IMR-90 (cell line): ENCODE data around the gene PPFIA2. TPM values are rescaled to one million over a fixed set of nuclear protein-coding genes. Genes with fewer than 3 reads are reported as not detected.

ENCODE experiments used
- ATAC-seq: fragments of 200-7000 bp; cut with Tn5 transposase; 2 replicates; pipeline ENCODE4 v1.9.1; 2020; ENCODE audit warnings: low read depth, mild to moderate bottlenecking, moderate library complexity
- BruUV-seq: library from RNA; stranded (reverse); fragments of 400-500 nt; replicated peaks from 2 replicates; lab custom pipeline; 2021; lab: Mats Ljungman, UMichigan
- CTCF ChIA-PET: fragments of 300-600 bp; formaldehyde crosslinking; extraction: SDS; loops from one replicate; lab custom pipeline; 2021; ENCODE audit warnings: antibody characterized with exemption; lab: Yijun Ruan, JAX
- POLR2A ChIA-PET: fragments of 300-600 bp; sonication (Branson Sonifier 250); formaldehyde crosslinking; loops from one replicate; lab custom pipeline; 2022; ENCODE audit warnings: antibody characterized with exemption; ENCODE audit not compliant: unreplicated experiment; lab: Charles Lee
- DNase-seq: peaks from one replicate; pipeline ENCODE4 v3.0.0; 2013
- H2AFZ ChIP-seq: replicated peaks from 2 replicates; pipeline ENCODE3; 2013; ENCODE audit warnings: low read length, mild to moderate bottlenecking; ENCODE audit not compliant: poor library complexity
- H2AK5ac ChIP-seq: 2 replicates; pipeline ENCODE4 v1.6.1; 2013; ENCODE audit warnings: low read depth, low read length, inconsistent platforms
- H2AK9ac ChIP-seq: replicated peaks from 2 replicates; pipeline ENCODE3; 2013; ENCODE audit warnings: mild to moderate bottlenecking, low read depth, low read length, moderate library complexity; ENCODE audit not compliant: poor library complexity
- H2BK120ac ChIP-seq: 2 replicates; pipeline ENCODE4 v1.6.1; 2013; ENCODE audit warnings: low read depth, low read length, inconsistent platforms
- H2BK15ac ChIP-seq: 3 replicates; pipeline ENCODE4 v1.6.1; 2013; ENCODE audit warnings: low read depth, low read length, inconsistent platforms
- H2BK20ac ChIP-seq: 2 replicates; pipeline ENCODE4 v1.6.1; 2013; ENCODE audit warnings: low read depth, mild to moderate bottlenecking, inconsistent platforms, low read length, moderate library complexity
- H2BK5ac ChIP-seq: 2 replicates; pipeline ENCODE4 v1.6.1; 2013; ENCODE audit warnings: mild to moderate bottlenecking, low read depth, low read length, inconsistent platforms; ENCODE audit not compliant: poor library complexity, severe bottlenecking
- H3K14ac ChIP-seq: replicated peaks from 2 replicates; pipeline ENCODE4 v1.6.1; 2013; ENCODE audit warnings: low read depth, low read length, inconsistent platforms
- H3K18ac ChIP-seq: 2 replicates; pipeline ENCODE4 v1.6.1; 2013; ENCODE audit warnings: low read depth, low read length, control low read depth
- H3K23ac ChIP-seq: 2 replicates; pipeline ENCODE4 v1.6.1; 2013; ENCODE audit warnings: low read depth, low read length, inconsistent platforms
- H3K27ac ChIP-seq: 2 replicates; pipeline ENCODE4 v1.5.1; 2013; ENCODE audit warnings: mild to moderate bottlenecking, control low read depth, low read length; ENCODE audit not compliant: insufficient read depth
- H3K27me3 ChIP-seq: 2 replicates; pipeline ENCODE4 v1.6.1; 2013; ENCODE audit warnings: low read length; ENCODE audit not compliant: control insufficient read depth, insufficient read depth
- H3K36me3 ChIP-seq: 2 replicates; pipeline ENCODE4 v1.6.1; 2013; ENCODE audit warnings: low read length, mixed read lengths; ENCODE audit not compliant: control insufficient read depth, insufficient read depth
- H3K4ac ChIP-seq: 2 replicates; pipeline ENCODE4 v1.6.1; 2013; ENCODE audit warnings: low read depth, low read length, inconsistent platforms
- H3K4me1 ChIP-seq: 2 replicates; pipeline ENCODE4 v1.6.1; 2013; ENCODE audit warnings: low read length, mixed read lengths; ENCODE audit not compliant: control insufficient read depth, insufficient read depth
- H3K4me2 ChIP-seq: 2 replicates; pipeline ENCODE4 v1.6.1; 2013; ENCODE audit warnings: low read depth, mild to moderate bottlenecking, control low read depth, low read length, moderate library complexity
- H3K4me3 ChIP-seq: 2 replicates; pipeline ENCODE4 v1.5.1; 2013; ENCODE audit warnings: low read depth, mild to moderate bottlenecking, control low read depth, low read length, moderate library complexity; ENCODE audit not compliant: insufficient read depth
- H3K56ac ChIP-seq: 2 replicates; pipeline ENCODE4 v1.6.1; 2013; ENCODE audit warnings: low read length, inconsistent platforms; ENCODE audit not compliant: insufficient read depth; ENCODE audit errors: extremely low read depth
- H3K79me1 ChIP-seq, 2 experiments: 2 replicates each; pipeline ENCODE4 v1.6.1; 2013; ENCODE audit warnings: low read length in 2 of 2, inconsistent platforms in 1 of 2, low read depth in 1 of 2
- H3K9ac ChIP-seq: 2 replicates; pipeline ENCODE4 v1.6.1; 2013; ENCODE audit warnings: low read depth, low read length, control low read depth
- H3K9me1 ChIP-seq: 2 replicates; pipeline ENCODE4 v1.6.1; 2013; ENCODE audit warnings: low read length, inconsistent platforms; ENCODE audit not compliant: insufficient read depth
- H3K9me3 ChIP-seq: 2 replicates; pipeline ENCODE4 v1.6.1; 2013; ENCODE audit warnings: low read length; ENCODE audit not compliant: control insufficient read depth, insufficient read depth
- H4K20me1 ChIP-seq: 2 replicates; pipeline ENCODE4 v1.6.1; 2013; ENCODE audit warnings: low read length, inconsistent platforms; ENCODE audit not compliant: insufficient read depth
- H4K5ac ChIP-seq: 2 replicates; pipeline ENCODE4 v1.6.1; 2013; ENCODE audit warnings: mild to moderate bottlenecking, low read depth, low read length, control low read depth
- H4K8ac ChIP-seq, 2 experiments: 2 replicates each; pipeline ENCODE4 v1.6.1; 2013; ENCODE audit warnings: low read depth in 2 of 2, low read length in 2 of 2, control low read depth in 1 of 2, inconsistent platforms in 1 of 2
- H4K91ac ChIP-seq: 2 replicates; pipeline ENCODE4 v1.6.1; 2013; ENCODE audit warnings: low read depth, low read length, inconsistent platforms; ENCODE audit not compliant: insufficient read depth
- BHLHE40 ChIP-seq: fragments of 150-350 bp; IDR thresholded peaks from 2 replicates; pipeline ENCODE4 v1.6.1; 2016; ENCODE audit warnings: mild to moderate bottlenecking, low read depth, low read length
- CEBPB ChIP-seq: IDR thresholded peaks from 2 replicates; pipeline ENCODE4 v1.6.1; 2012; ENCODE audit warnings: low read depth, low read length, improper control_type of control experiment
- CHD1 ChIP-seq: IDR thresholded peaks from 2 replicates; pipeline ENCODE4 v1.6.1; 2012; ENCODE audit warnings: low read depth, low read length, improper control_type of control experiment
- FOS ChIP-seq: fragments of 150-350 bp; IDR thresholded peaks from 2 replicates; pipeline ENCODE4 v1.6.1; 2016; ENCODE audit warnings: low read depth, low read length
- MAZ ChIP-seq: IDR thresholded peaks from 2 replicates; pipeline ENCODE4 v1.6.1; 2012; ENCODE audit warnings: low read depth, mild to moderate bottlenecking, low read length, improper control_type of control experiment, moderate library complexity, borderline replicate concordance
- NFE2L2 ChIP-seq: fragments of 150-350 bp; IDR thresholded peaks from 2 replicates; pipeline ENCODE4 v1.6.1; 2016; ENCODE audit warnings: low read depth, mild to moderate bottlenecking, low read length
- POLR2A ChIP-seq: IDR thresholded peaks from 2 replicates; pipeline ENCODE4 v1.6.1; 2012; ENCODE audit warnings: mild to moderate bottlenecking, low read depth, low read length
- RFX5 ChIP-seq: IDR thresholded peaks from 2 replicates; pipeline ENCODE4 v1.8.0; 2012; ENCODE audit warnings: low read depth, mild to moderate bottlenecking, low read length, moderate library complexity
- SMC3 ChIP-seq: fragments of 150-350 bp; IDR thresholded peaks from 2 replicates; pipeline ENCODE4 v1.6.1; 2016; ENCODE audit warnings: low read depth, mild to moderate bottlenecking, antibody characterized with exemption, low read length, moderate library complexity
- dilution Hi-C: fragments of 300-500 bp; cut with HindIII; formaldehyde crosslinking; loops from one replicate; pipeline ENCODE4 v1.14.3; 2018; ENCODE audit warnings: low sequenced_read_pairs; ENCODE audit not compliant: unreplicated experiment
- in situ Hi-C: fragments of 300-500 bp; cut with MboI; formaldehyde crosslinking; loops from 3 replicates; pipeline ENCODE4 v1.14.3; 2019; ENCODE audit warnings: low sequenced_read_pairs, inconsistent platforms, mixed read lengths
- intact Hi-C: fragments of 100-400 bp; cut with micrococcal nuclease; formaldehyde crosslinking; loops from 2 replicates; pipeline ENCODE4 v1.10.0; 2022
- polyA plus RNA-seq, 3 experiments: library from polyadenylated mRNA; depleted of rRNA; stranded (reverse); fragments of >200 nt; gene quantifications; 2 replicates each; pipeline ENCODE4 v1.2.3, GENCODE V29; 2012; ENCODE audit warnings: low replicate concordance in 1 of 3
- total RNA-seq: library from RNA; depleted of rRNA; stranded (reverse); fragments of >200 nt; gene quantifications from 2 replicates; pipeline ENCODE4 v1.2.3, GENCODE V29; 2012
- TF ChIP-seq, protein P1 (sequence below): conservative IDR thresholded peaks from 2 replicates; pipeline ENCODE4 v1.5.1; 2012; ENCODE audit warnings: mild to moderate bottlenecking, low read depth, low read length, improper control_type of control experiment
- TF ChIP-seq, protein P2 (sequence below): fragments of 150-350 bp; IDR thresholded peaks from 2 replicates; pipeline ENCODE4 v1.6.1; 2017; ENCODE audit warnings: mild to moderate bottlenecking, antibody characterized with exemption, low read length, low read depth

Gene PPFIA2
- total and polyA plus RNA-seq, 2 of the 4 experiments (the other 2 are of a cell fraction), result 0.29 to 1.3 TPM

DNA sequence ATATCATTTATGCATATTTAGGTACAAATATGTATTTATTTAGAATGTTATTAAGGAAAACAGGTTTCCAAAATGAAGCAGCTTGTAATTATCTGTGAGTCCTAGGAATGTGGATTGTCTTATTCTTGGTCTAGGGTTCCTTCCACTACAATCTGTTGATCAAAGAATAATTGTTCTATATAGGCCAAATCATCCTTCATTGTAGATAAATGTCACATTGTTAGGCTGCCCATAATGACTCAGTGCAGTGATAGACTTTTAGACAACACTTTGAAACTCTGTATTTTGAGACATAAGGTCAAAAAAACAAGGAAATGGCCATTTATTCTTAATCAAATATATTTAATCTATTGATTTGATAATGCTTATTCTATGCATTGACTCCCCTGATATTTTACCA, 398.2 kb downstream of the PPFIA2 start:
- Histone ChIP-seq H2BK5ac (no peak overlapping the region), H2AFZ (no peak overlapping the region), H3K4me2 (no peak overlapping the region), H2BK20ac (no peak overlapping the region), H3K4ac (no peak overlapping the region), H3K9ac (no peak overlapping the region), H4K5ac (no peak overlapping the region), H3K56ac (no peak overlapping the region), H3K27me3 (no peaks in the 10 kb centered on the region), H4K20me1 (no peaks in the 10 kb centered on the region), H2BK15ac (no peak overlapping the region), H3K18ac (no peak overlapping the region), H4K8ac (no peak overlapping the region), H2AK5ac (no peak overlapping the region), H3K36me3 (no peaks in the 10 kb centered on the region), H4K91ac (no peak overlapping the region), H3K4me1 (no peaks in the 10 kb centered on the region), H3K9me3 (no peaks in the 10 kb centered on the region), H2AK9ac (no peak overlapping the region), H3K9me1 (no peaks in the 10 kb centered on the region), H3K79me1 (no peaks in the 10 kb centered on the region), H3K23ac (no peak overlapping the region), H3K4me3 (no peak overlapping the region), H2BK120ac (no peak overlapping the region), H3K14ac (no peak overlapping the region), H3K27ac (no peak overlapping the region)
- no TSS peak for BruUV-seq
- dilution Hi-C loops, result no loop called here
- POLR2A ChIA-PET, result no interaction called here
- DNase-seq (no peak), ATAC-seq (no peak)
- in situ Hi-C loops, result no loop called here
- CTCF ChIA-PET, result no interaction called here
- TF ChIP-seq, protein P1, sequence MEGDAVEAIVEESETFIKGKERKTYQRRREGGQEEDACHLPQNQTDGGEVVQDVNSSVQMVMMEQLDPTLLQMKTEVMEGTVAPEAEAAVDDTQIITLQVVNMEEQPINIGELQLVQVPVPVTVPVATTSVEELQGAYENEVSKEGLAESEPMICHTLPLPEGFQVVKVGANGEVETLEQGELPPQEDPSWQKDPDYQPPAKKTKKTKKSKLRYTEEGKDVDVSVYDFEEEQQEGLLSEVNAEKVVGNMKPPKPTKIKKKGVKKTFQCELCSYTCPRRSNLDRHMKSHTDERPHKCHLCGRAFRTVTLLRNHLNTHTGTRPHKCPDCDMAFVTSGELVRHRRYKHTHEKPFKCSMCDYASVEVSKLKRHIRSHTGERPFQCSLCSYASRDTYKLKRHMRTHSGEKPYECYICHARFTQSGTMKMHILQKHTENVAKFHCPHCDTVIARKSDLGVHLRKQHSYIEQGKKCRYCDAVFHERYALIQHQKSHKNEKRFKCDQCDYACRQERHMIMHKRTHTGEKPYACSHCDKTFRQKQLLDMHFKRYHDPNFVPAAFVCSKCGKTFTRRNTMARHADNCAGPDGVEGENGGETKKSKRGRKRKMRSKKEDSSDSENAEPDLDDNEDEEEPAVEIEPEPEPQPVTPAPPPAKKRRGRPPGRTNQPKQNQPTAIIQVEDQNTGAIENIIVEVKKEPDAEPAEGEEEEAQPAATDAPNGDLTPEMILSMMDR, result no peak
- TF ChIP-seq POLR2A (no peak), NFE2L2 (no peak), FOS (no peak), MAZ (no peak), RFX5 (no peak), BHLHE40 (no peak), SMC3 (no peak), CHD1 (no peak), CEBPB (no peak)
- TF ChIP-seq, protein P2, sequence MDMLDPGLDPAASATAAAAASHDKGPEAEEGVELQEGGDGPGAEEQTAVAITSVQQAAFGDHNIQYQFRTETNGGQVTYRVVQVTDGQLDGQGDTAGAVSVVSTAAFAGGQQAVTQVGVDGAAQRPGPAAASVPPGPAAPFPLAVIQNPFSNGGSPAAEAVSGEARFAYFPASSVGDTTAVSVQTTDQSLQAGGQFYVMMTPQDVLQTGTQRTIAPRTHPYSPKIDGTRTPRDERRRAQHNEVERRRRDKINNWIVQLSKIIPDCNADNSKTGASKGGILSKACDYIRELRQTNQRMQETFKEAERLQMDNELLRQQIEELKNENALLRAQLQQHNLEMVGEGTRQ, result no peak
- intact Hi-C loops, result no loop called here
